ENCODE measurements around the gene PDC. TPM values are rescaled to one million over a fixed set of nuclear protein-coding genes. Genes with fewer than 3 reads are reported as not detected.

PDC gene
- polyA plus RNA-seq, 1 donor from 2014 or later, result not detected

Other genes with a start within 250 kb of the PDC start
- gene PRG4, start 164.8 kb downstream of the PDC start, polyA plus RNA-seq, result not detected
- 64.2 TPM for gene TPR, start 85.9 kb downstream of the PDC start, polyA plus RNA-seq
- 6.5 TPM for gene ODR4, start 85.3 kb downstream of the PDC start, polyA plus RNA-seq
- gene PTGS2, start 219.3 kb upstream of the PDC start, polyA plus RNA-seq, result 0.08 TPM

Measured in IgD-negative memory B cell (primary cell).